PC-3 (cell line): ENCODE measurements around the gene ASTN2.

ENCODE experiments used
- CTCF ChIP-seq: fragments of 300-600 bp; sonication (generic); conservative IDR thresholded peaks from 2 replicates; pipeline ENCODE4 v1.5.1; 2017; ENCODE audit warnings: antibody characterized with exemption, low read depth, mild to moderate bottlenecking, low read length
- EZH2 ChIP-seq: fragments of 300-600 bp; sonication (generic); IDR thresholded peaks from one replicate; pipeline ENCODE4 v1.6.1; 2017; ENCODE audit warnings: antibody characterized with exemption, mild to moderate bottlenecking, low read length; ENCODE audit not compliant: unreplicated experiment

- TF ChIP-seq CTCF, result no peak
- TF ChIP-seq EZH2, result no peak
Measured at GRCh38 chr9:117030254-117030768, 384.5 kb downstream of the ASTN2 start.
